ENCODE results near the gene PPP6R2. TPM values are rescaled to one million over a fixed set of nuclear protein-coding genes. Genes with fewer than 3 reads are reported as not detected.
"Not testable (repeated sequence)": the region's sequence is repeated elsewhere in the genome, so short reads cannot be mapped to it uniquely, and the experiment has no call there.

Gene PPP6R2
- total RNA-seq, 6 experiments from 2014 or later = 41.9 to 47.0 (median 43.6) TPM

DNA sequence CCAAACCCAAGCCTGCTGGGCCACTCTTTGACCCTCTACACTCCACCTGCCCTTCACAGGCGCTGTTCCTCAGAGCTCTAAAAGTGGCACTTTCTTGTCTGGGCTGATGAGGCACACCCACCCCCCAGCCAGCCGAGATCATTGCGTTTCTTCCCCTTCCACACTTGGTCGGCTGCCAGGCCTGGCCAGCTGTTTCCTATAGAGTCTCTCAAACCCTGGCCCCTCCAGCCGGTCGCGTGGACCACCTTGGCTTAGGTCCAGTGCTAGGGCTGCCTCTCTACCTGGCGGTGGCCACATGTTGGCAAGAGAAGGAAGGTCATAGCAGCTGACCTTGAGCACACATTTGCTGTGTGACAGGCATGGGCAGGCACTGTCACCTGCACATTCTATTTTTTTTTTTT lies 60.6 kb downstream of the PPP6R2 start:
- TF ChIP-seq, protein P1, sequence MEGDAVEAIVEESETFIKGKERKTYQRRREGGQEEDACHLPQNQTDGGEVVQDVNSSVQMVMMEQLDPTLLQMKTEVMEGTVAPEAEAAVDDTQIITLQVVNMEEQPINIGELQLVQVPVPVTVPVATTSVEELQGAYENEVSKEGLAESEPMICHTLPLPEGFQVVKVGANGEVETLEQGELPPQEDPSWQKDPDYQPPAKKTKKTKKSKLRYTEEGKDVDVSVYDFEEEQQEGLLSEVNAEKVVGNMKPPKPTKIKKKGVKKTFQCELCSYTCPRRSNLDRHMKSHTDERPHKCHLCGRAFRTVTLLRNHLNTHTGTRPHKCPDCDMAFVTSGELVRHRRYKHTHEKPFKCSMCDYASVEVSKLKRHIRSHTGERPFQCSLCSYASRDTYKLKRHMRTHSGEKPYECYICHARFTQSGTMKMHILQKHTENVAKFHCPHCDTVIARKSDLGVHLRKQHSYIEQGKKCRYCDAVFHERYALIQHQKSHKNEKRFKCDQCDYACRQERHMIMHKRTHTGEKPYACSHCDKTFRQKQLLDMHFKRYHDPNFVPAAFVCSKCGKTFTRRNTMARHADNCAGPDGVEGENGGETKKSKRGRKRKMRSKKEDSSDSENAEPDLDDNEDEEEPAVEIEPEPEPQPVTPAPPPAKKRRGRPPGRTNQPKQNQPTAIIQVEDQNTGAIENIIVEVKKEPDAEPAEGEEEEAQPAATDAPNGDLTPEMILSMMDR (IDR thresholded peaks at IDR 0.05) = no peak
- no peak overlapping the region for H3K4me3 Mint-ChIP-seq
- no peak overlapping the region for H3K27ac Mint-ChIP-seq
- H3K9me3 Mint-ChIP-seq = no peaks in the 10 kb centered on the region
- H3K36me3 Mint-ChIP-seq (ENCODE audit: low read depth) = peaks cover 3% of the 10 kb centered on the region; the same call in 1 of the 2 replicates
- H3K4me1 Mint-ChIP-seq (ENCODE audit: low read depth) = no peaks in the 10 kb centered on the region; the same call in 1 of the 2 replicates
- DNase-seq = no peak
- H3K27me3 Mint-ChIP-seq (ENCODE audit: insufficient read depth) = peaks cover 2% of the 10 kb centered on the region; the same call in 1 of the 2 replicates

- Mint-ChIP-seq H3K4me3 (no peak overlapping the region), H3K36me3 (ENCODE audit: low read depth) (peaks cover 3% of the 10 kb centered on the region; the same call in 1 of the 2 replicates), H3K9me3 (no peaks in the 10 kb centered on the region), H3K27me3 (ENCODE audit: insufficient read depth) (peaks cover 2% of the 10 kb centered on the region; the same call in 1 of the 2 replicates), H3K4me1 (ENCODE audit: low read depth) (no peaks in the 10 kb centered on the region), H3K27ac (peak overlapping the region; percentile 24)
- TF ChIP-seq, protein P1 (IDR thresholded peaks at IDR 0.05) = no peak
- no peak for DNase-seq
These were observed 63.5 kb downstream of the PPP6R2 start for GRCh38 chr22:50406416-50407170.

DNA sequence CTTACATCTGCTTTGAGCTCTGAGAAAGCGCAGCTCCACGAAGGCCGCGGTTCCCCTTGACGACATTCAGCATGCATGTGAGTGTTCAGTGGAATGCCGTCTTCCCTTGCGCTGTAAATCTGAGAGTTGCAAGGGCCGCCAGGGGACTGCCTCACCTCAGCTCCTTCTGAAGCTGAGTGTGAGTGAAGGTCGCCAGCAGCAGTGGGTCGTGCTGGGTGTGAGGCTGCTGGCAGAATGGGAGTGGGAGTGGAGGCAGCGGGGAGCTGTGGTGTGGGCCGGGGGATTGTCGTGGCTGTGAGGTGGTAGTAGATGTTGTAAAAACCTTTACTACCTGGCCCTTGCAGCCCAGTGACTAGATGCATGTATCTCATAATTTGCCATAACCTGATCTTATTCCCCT lies 65.2 kb downstream of the PPP6R2 start:
- TF ChIP-seq, protein P1 (IDR thresholded peaks at IDR 0.05) = no peak
- Mint-ChIP-seq H3K9me3 (no peaks in the 10 kb centered on the region), H3K36me3 (ENCODE audit: low read depth) (peaks cover 3% of the 10 kb centered on the region; the same call in 1 of the 2 replicates), H3K4me3 (no peak overlapping the region), H3K27me3 (ENCODE audit: insufficient read depth) (peaks cover 2% of the 10 kb centered on the region; the same call in 1 of the 2 replicates), H3K27ac (no peak overlapping the region), H3K4me1 (ENCODE audit: low read depth) (no peaks in the 10 kb centered on the region)
- no peak for DNase-seq

- H3K36me3 Mint-ChIP-seq (ENCODE audit: low read depth); H3K4me3 Mint-ChIP-seq; H3K27ac Mint-ChIP-seq; H3K27me3 Mint-ChIP-seq (ENCODE audit: insufficient read depth); H3K4me1 Mint-ChIP-seq (ENCODE audit: low read depth); DNase-seq; H3K9me3 Mint-ChIP-seq: not testable (repeated sequence)
These were observed 65.8 kb downstream of the PPP6R2 start for GRCh38 chr22:50408954-50409353.

- peaks cover 11% of the 10 kb centered on the region; the same call in 1 of the 2 replicates for H3K36me3 Mint-ChIP-seq (ENCODE audit: low read depth)
- H3K4me3 Mint-ChIP-seq = no peak overlapping the region
- DNase-seq = no peak
- peaks cover 2% of the 10 kb centered on the region for H3K27me3 Mint-ChIP-seq (ENCODE audit: insufficient read depth)
- no peak overlapping the region for H3K27ac Mint-ChIP-seq
- TF ChIP-seq, protein P1 (IDR thresholded peaks at IDR 0.05) = no peak
- no peaks in the 10 kb centered on the region for H3K9me3 Mint-ChIP-seq
- H3K4me1 Mint-ChIP-seq (ENCODE audit: low read depth) = no peaks in the 10 kb centered on the region
These were observed 71.5 kb downstream of the PPP6R2 start for GRCh38 chr22:50414476-50415248.

DNA sequence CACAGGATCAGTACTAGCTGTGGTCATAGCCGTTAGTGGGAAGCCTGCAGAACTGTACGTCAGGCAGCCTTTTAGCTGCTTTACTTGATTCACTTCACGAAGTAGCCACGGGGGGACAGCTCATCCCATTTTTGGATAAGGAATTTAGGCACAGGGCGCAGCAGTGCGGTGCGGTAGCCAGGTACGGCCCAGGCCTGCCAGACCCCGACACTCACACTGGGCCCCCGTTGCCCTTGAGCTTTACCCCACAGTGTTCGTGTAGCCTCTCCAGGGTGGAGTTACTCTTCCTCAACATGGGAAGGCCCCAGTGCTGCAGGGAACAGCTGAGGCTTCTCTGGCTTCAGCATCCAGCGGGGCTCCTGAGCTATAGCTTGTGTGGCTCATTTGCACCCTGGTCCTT lies 72.3 kb downstream of the PPP6R2 start:
- peaks cover 19% of the 10 kb centered on the region; the same call in 1 of the 2 replicates for H3K36me3 Mint-ChIP-seq (ENCODE audit: low read depth)
- H3K27me3 Mint-ChIP-seq (ENCODE audit: insufficient read depth) = peaks cover 5% of the 10 kb centered on the region
- no peaks in the 10 kb centered on the region for H3K9me3 Mint-ChIP-seq
- no peak overlapping the region for H3K4me3 Mint-ChIP-seq
- TF ChIP-seq, protein P1 (IDR thresholded peaks at IDR 0.05) = no peak
- no peak overlapping the region for H3K27ac Mint-ChIP-seq
- H3K4me1 Mint-ChIP-seq (ENCODE audit: low read depth) = no peaks in the 10 kb centered on the region
- no peak for DNase-seq
